ENCODE data around the gene CES3. TPM values are rescaled to one million over a fixed set of nuclear protein-coding genes. Genes with fewer than 3 reads are reported as not detected.

CES3 gene
- total RNA-seq, 2 experiments from 2014 or later, result 1.6 to 3.0 TPM

DNA sequence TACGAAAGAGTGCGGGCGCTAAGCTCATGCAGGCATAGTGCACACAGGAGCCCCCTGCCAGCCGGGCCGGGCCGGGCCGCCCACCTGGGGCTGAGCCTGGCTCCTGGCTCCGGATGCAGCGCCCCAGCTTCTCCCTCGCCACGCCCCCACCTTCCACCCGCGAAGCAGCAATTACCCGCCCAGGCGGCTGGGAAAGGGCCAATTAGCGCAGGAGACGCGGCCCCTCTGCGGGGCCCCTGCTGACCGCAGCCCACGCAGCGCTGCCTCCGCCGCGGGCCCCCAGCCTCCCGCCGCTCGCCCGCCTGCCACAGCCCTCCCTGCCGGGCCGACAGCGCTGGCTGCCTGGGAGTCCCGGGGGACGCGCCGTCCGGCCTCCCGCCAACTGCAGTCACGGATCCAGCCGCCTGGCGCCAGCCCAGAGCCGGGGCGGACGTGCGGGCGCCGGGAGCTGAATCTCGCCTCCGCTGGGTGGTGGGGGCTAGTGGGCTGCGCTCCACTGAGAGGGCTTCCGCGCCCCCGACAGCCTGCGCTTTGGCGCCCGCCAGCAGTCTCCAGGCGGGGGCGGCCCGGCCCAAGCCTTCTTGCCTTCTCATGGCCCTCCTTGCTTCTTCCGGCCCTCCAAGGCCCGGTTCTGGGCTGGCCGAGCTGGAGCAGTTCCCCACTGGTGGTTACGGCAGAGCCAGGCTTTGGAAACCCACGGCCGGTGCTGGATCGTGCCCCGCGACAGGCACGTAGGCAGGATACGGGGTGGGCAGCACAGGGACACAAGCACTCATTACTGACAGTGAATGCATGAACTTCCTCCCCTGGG is 53.0 kb downstream of the CES3 start:
- Mint-ChIP-seq H3K9me3 (no peaks in the 10 kb centered on the region), H3K4me3 (peak overlapping the region; percentile 86), H3K27ac (peak overlapping the region; percentile 87), H3K4me1 (ENCODE audit: low read depth) (peaks cover 34% of the 10 kb centered on the region), H3K27me3 (no peaks in the 10 kb centered on the region), H3K36me3 (peaks cover 14% of the 10 kb centered on the region)
- ChIA-PET CTCF (interaction anchor here (0.8 to 10.8 kb wide), 15 partner anchors 15 to 403 kb away, joined by 3 to 350 read pairs (median 11); partner anchors contain the start of genes B3GNT9, CES3, FBXL8 and PLEKHG4), POLR2A (interaction anchor here (0.6 to 3.5 kb wide), 19 partner anchors 13 to 234 kb away, joined by 3 to 24 read pairs (median 4); partner anchors contain the start of genes B3GNT9, CES4A, FBXL8 and MATCAP1)
- intact Hi-C loops (cut with micrococcal nuclease), result loop anchor here (1.0 kb wide), 2 partner anchors 30 to 37 kb away; no protein-coding TSS in a partner anchor
- DNase-seq, result peak; percentile 92

DNA sequence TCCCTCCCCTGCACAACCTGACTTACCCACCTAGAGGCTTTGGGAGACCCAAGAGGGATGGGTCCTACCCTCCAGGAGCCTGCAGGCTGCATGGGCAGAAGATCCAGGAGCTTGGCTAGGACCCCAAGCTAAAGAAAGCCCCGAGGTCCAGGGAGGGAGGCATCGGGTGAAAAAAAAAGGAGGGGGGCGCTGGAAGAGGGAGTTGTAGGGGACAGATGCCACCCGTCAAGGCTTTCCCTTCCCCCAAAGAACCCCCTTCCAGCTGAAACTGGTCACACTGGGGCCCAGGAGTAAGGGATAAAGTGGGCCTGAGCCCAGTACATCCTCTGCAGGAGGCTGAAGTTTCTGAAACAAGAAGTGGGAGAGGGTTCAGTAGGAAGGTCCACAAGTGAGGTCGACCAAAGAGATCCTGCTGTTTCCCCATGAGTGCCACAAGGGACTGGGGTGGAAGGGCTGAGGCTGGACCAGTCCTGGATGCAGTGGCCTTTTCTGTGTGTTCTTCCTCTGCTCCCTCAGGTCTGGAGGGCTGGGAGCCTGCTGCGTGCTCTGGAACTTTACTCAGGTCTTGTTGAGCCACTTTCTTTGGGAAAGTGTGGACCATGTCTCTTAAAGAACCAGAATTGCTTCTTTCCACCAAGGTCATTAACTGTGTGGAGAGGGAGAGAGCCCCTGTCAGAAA is 53.7 kb downstream of the CES3 start:
- Mint-ChIP-seq H3K4me1 (ENCODE audit: low read depth) (peaks cover 28% of the 10 kb centered on the region), H3K9me3 (no peaks in the 10 kb centered on the region), H3K4me3 (peak overlapping the region; percentile 86), H3K27me3 (no peaks in the 10 kb centered on the region), H3K36me3 (peaks cover 10% of the 10 kb centered on the region), H3K27ac (peak overlapping the region; percentile 87)
- intact Hi-C loops (cut with micrococcal nuclease), result loop anchor here (1.0 kb wide), 2 partner anchors 37 to 60 kb away; no protein-coding TSS in a partner anchor
- CTCF ChIA-PET, result interaction anchor here (0.8 to 10.8 kb wide), 11 partner anchors 15 to 171 kb away, joined by 3 to 350 read pairs (median 13); partner anchors contain the start of genes B3GNT9, CES3, FBXL8 and TRADD
- POLR2A ChIA-PET, result interaction anchor here (0.6 to 3.5 kb wide), 9 partner anchors 13 to 234 kb away, joined by 3 to 24 read pairs (median 7); partner anchors contain the start of genes B3GNT9 and PDP2
- no peak for DNase-seq

DNA sequence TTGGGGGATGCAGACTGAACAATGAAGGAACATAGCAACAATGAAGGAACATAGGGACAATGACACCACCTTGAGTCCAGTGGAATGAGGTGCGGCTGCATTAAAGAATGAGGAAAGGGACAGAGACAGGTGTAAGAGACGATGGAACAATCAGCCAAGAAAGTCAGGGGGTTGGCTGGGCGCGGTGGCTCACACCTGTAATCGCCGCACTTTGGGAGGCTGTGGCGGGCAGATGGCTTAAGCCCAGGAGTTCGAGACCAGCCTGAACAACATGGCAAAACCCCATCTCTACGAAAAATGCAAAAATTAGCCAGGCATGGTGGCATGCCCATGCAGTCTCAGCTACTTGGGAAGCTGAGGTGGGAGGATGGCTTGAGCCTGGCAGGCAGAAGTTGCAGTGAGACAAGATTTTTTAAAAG is 54.3 kb downstream of the CES3 start:
- peaks cover 27% of the 10 kb centered on the region for H3K4me1 Mint-ChIP-seq (ENCODE audit: low read depth)
- H3K27me3 Mint-ChIP-seq, result no peaks in the 10 kb centered on the region
- ChIA-PET POLR2A (interaction anchor here (1.0 kb wide), 1 partner anchor 140 kb away, joined by 4 read pairs; no protein-coding TSS in a partner anchor), CTCF (interaction anchor here (2.7 to 10.8 kb wide), 5 partner anchors 31 to 170 kb away, joined by 11 to 350 read pairs (median 25); partner anchors contain the start of genes B3GNT9, FBXL8 and TRADD)
- intact Hi-C loops (cut with micrococcal nuclease), result loop anchor here (1.0 kb wide), 1 partner anchor 61 kb away; no protein-coding TSS in a partner anchor
- H3K36me3 Mint-ChIP-seq, result peaks cover 8% of the 10 kb centered on the region
- peak overlapping the region; percentile 86 for H3K4me3 Mint-ChIP-seq
- DNase-seq, result peak; percentile 36
- peak overlapping the region; percentile 87 for H3K27ac Mint-ChIP-seq
- H3K9me3 Mint-ChIP-seq, result no peaks in the 10 kb centered on the region

DNA sequence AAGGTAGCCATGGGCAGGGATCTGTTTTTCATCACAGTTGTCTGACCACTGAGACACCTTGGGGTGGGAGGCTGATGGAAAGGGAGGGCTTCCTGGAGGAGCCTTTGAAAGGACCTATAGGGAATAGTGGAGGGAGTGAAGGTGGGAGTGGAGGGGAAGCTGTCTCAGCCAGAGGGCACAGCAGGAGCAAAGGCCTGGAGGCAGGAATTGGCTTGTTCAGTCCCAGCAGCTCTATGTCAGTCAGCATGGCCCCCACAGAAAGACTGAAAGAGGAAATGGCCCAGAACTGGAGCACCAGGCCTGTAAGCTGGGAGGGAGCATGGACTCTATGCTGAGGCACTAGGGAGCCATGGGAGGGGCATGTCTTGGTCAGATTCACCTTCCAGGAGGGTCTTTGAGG is 55.1 kb downstream of the CES3 start:
- ChIA-PET CTCF (interaction anchor here (0.7 to 10.8 kb wide), 8 partner anchors 13 to 168 kb away, joined by 3 to 350 read pairs (median 37); partner anchors contain the start of genes B3GNT9, CBFB, FBXL8 and MATCAP1), POLR2A (interaction anchor here (0.6 kb wide), 1 partner anchor 410 kb away, joined by 3 read pairs; no protein-coding TSS in a partner anchor)
- intact Hi-C loops (cut with micrococcal nuclease), result no loop called here
- H3K27ac Mint-ChIP-seq, result peak overlapping the region; percentile 24
- H3K27me3 Mint-ChIP-seq, result no peaks in the 10 kb centered on the region
- no peaks in the 10 kb centered on the region for H3K9me3 Mint-ChIP-seq
- peaks cover 3% of the 10 kb centered on the region for H3K36me3 Mint-ChIP-seq
- H3K4me1 Mint-ChIP-seq (ENCODE audit: low read depth), result peaks cover 21% of the 10 kb centered on the region
- no peak for DNase-seq
- H3K4me3 Mint-ChIP-seq, result no peak overlapping the region

DNA sequence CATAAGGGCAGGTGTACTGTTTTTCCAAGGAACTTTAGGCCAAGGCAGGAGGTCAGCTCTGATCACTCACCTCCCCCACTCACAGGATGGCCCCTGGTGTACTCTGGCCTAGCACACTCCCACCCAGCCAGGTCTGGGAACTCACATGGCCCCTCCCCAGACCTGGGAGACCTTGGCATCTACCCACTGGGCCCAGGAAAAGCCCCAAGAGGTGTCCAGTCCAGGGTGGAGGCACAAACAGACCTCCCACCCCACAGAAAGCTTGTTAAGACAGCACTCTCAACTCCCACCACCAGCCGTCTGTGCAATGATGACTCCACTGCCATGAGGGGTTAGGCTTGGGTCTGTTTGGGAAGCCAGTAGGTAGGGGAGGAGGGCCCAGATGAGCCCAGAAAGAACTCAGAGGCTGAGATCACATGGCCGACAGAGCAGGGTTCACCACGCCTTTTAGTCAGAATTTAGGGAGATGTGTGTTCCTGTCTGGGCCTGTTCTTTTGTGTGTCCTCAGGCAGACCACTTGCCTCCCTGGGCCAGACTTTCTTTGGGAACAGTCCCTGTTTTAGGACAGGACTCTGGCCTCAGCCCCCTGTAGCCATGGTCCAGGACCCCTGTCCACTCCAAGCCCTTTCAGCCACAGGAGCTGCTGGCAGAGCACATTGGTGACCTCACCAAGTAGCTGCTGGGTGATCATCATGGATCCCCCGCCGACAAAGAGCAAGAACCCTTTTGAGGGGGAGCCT is 55.8 kb downstream of the CES3 start:
- intact Hi-C loops (cut with micrococcal nuclease), result no loop called here
- CTCF ChIA-PET, result interaction anchor here (0.7 to 10.8 kb wide), 22 partner anchors 10 to 398 kb away, joined by 3 to 350 read pairs (median 10); partner anchors contain the start of genes B3GNT9, CBFB, CES4A and FBXL8
- POLR2A ChIA-PET, result interaction anchor here (1.0 to 1.8 kb wide), 2 partner anchors 134 to 138 kb away, joined by 3 to 8 read pairs; partner anchors contain the start of gene B3GNT9
- DNase-seq, result no peak
- H3K27ac Mint-ChIP-seq, result no peak overlapping the region
- H3K4me1 Mint-ChIP-seq (ENCODE audit: low read depth), result peaks cover 19% of the 10 kb centered on the region
- peaks cover 3% of the 10 kb centered on the region for H3K36me3 Mint-ChIP-seq
- no peak overlapping the region for H3K4me3 Mint-ChIP-seq
- no peaks in the 10 kb centered on the region for H3K9me3 Mint-ChIP-seq
- no peaks in the 10 kb centered on the region for H3K27me3 Mint-ChIP-seq

DNA sequence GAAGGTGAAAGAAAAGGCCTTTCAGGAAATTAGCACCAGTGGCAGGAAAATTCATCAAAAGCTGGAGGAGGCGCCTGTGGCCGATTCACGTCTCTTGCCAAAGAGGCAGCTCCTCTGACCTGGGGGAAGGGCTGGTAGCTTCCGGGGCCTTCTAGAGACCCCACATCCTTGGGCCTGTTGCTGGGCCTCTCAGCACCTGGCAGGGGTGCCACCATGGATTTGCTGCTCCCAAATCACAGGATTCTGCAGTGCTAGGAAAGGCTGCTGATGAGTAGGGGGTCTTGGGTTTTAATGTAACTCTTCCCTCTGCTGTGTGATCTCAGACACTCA is 56.3 kb downstream of the CES3 start:
- Mint-ChIP-seq H3K9me3 (no peaks in the 10 kb centered on the region), H3K4me3 (no peak overlapping the region), H3K4me1 (ENCODE audit: low read depth) (peaks cover 16% of the 10 kb centered on the region), H3K27me3 (no peaks in the 10 kb centered on the region), H3K27ac (no peak overlapping the region), H3K36me3 (peaks cover 3% of the 10 kb centered on the region)
- no peak for DNase-seq
- intact Hi-C loops (cut with micrococcal nuclease), result no loop called here
- CTCF ChIA-PET, result interaction anchor here (0.8 to 10.8 kb wide), 41 partner anchors 11 to 464 kb away, joined by 3 to 350 read pairs (median 7); partner anchors contain the start of genes ATP6V0D1, B3GNT9, CBFB and CES3
- POLR2A ChIA-PET, result interaction anchor here (0.5 to 3.1 kb wide), 11 partner anchors 12 to 676 kb away, joined by 3 to 21 read pairs (median 3); partner anchors contain the start of genes B3GNT9 and CBFB

DNA sequence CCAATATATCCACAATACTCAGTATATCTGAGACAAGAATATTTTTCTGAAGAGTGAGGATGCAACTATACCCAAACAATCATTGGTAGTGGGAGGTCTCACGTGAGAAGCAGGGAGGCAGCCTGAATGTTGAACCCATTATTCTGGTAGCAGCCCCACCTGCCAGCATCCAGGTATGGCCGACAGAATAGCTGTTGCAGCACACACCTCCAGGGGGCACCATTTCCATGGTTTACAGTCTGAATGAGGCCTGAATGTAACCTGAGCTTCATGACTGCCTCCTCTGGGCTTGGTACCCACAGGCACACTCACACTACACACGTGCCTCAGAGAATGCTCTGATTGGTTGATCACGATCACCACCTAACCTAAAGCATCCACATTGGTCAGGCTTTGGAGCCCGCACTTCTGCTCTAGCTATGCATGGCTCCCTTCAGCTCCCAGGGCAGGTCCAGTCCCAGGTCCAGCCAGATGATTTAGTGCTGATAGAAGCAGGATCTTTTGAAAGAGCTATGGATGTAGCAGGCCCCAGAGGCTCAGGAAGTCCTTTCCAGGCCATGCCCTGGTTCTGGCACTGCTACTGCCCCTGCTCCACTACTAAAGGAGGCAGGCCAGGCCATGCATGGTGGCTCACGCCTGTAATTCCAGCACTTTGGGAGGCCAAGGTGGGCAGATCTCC is 56.9 kb downstream of the CES3 start:
- DNase-seq, result peak; percentile 95
- POLR2A ChIA-PET, result interaction anchor here (0.5 to 3.1 kb wide), 14 partner anchors 11 to 675 kb away, joined by 3 to 21 read pairs (median 3); partner anchors contain the start of genes B3GNT9 and CBFB
- Mint-ChIP-seq H3K27ac (no peak overlapping the region), H3K9me3 (no peaks in the 10 kb centered on the region), H3K4me3 (no peak overlapping the region), H3K27me3 (no peaks in the 10 kb centered on the region), H3K36me3 (peaks cover 3% of the 10 kb centered on the region), H3K4me1 (ENCODE audit: low read depth) (peaks cover 19% of the 10 kb centered on the region)
- intact Hi-C loops (cut with micrococcal nuclease), result loop anchor here (1.0 kb wide), 3 partner anchors 83 to 167 kb away; partner anchors contain the start of genes FBXL8 and TRADD
- CTCF ChIA-PET, result interaction anchor here (0.6 to 10.8 kb wide), 55 partner anchors 11 to 463 kb away, joined by 3 to 350 read pairs (median 6); partner anchors contain the start of genes ATP6V0D1, B3GNT9, CBFB and CES3

DNA sequence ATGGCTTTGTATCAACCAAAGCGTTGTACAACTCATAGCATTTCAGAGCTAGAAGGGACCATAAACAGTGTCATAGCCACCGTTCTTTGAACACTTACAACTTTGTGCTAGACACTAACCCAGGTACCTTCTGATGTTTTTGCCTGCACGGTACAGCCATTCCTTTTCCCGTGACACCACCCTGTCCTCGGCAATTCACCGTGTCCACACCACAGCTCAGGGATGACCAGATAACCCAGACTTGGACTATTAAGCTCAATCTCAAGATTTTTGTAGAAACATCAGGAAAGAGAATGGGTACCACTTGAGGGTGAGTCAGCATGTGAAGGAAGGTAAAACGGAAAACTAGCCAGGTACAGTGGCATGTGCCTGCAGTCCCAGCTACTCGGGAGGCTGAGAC is 58.1 kb downstream of the CES3 start:
- no peak overlapping the region for H3K4me3 Mint-ChIP-seq
- H3K27ac Mint-ChIP-seq, result peak overlapping the region; percentile 8
- ChIA-PET POLR2A (interaction anchor here (0.6 to 3.1 kb wide), 3 partner anchors 10 to 140 kb away, joined by 3 to 21 read pairs (median 3); partner anchors contain the start of gene CBFB), CTCF (interaction anchor here (1.1 to 10.8 kb wide), 9 partner anchors 9 to 165 kb away, joined by 3 to 350 read pairs (median 9); partner anchors contain the start of genes B3GNT9, CES3, FBXL8 and MATCAP1)
- DNase-seq, result peak; percentile 3
- H3K36me3 Mint-ChIP-seq, result no peaks in the 10 kb centered on the region
- intact Hi-C loops (cut with micrococcal nuclease), result no loop called here
- H3K4me1 Mint-ChIP-seq (ENCODE audit: low read depth), result peaks cover 17% of the 10 kb centered on the region
- H3K9me3 Mint-ChIP-seq, result no peaks in the 10 kb centered on the region
- H3K27me3 Mint-ChIP-seq, result no peaks in the 10 kb centered on the region

DNA sequence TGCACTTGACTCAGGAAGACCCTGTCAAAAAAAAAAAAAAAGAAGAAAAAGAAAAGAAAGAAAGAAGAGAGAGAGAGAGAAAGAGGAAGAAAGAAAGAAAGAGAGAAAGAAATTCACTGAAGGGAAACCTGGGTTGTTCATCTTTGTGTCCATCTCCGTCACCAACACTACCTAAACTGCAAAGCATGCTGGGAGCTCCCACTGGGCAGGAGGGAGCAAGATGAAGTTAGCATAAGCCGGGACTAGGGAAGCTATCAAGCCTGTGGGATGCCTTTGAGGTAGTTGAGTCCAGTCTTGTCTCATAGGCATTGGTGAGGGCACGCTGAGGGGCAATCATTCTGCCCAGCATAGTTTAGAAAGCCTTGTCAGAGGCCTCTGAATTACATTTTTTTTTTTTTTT is 60.3 kb downstream of the CES3 start:
- peak; percentile 7 for DNase-seq

More for the DNA sequence above, 60.3 kb downstream of the CES3 start:
- Mint-ChIP-seq H3K4me1 (ENCODE audit: low read depth) (peaks cover 14% of the 10 kb centered on the region), H3K9me3 (no peaks in the 10 kb centered on the region), H3K4me3 (no peak overlapping the region), H3K27me3 (no peaks in the 10 kb centered on the region), H3K27ac (no peak overlapping the region), H3K36me3 (no peaks in the 10 kb centered on the region)
- POLR2A ChIA-PET, result interaction anchor here (1.0 kb wide), 1 partner anchor 40 kb away, joined by 3 read pairs; no protein-coding TSS in a partner anchor
- CTCF ChIA-PET, result interaction anchor here (1.2 to 10.8 kb wide), 2 partner anchors 136 to 148 kb away, joined by 5 to 350 read pairs; partner anchors contain the start of genes B3GNT9, FBXL8 and TRADD
- intact Hi-C loops (cut with micrococcal nuclease), result no loop called here
